ENCODE measurements around the gene NRP2. TPM values are rescaled to one million over a fixed set of nuclear protein-coding genes. Genes with fewer than 3 reads are reported as not detected.

NRP2 gene
- total and polyA plus RNA-seq, 2 of the 13 experiments (the other 11 are each of a cell fraction or from before 2014, with no cell fraction given) = 0.65 to 1.4 TPM

GRCh38 chr2:205834796-205835195 is 152.5 kb downstream of the NRP2 start (continued):
- TF ChIP-seq GABPA (IDR thresholded peaks at IDR 0.05; ENCODE audit: low read depth, low read length) = no peak
- TF ChIP-seq GABPA (CRISPR knock-in tag; IDR thresholded peaks at IDR 0.05; ENCODE audit: low read depth) = no peak
- TF ChIP-seq SP140L (CRISPR knock-in tag; IDR thresholded peaks at IDR 0.05; ENCODE audit: borderline replicate concordance) = no peak

- intact Hi-C loops (cut with micrococcal nuclease; ENCODE audit: unreplicated experiment) = no loop called here
- Histone ChIP-seq H3K9me3 (ENCODE audit: low read length) (no peaks in the 10 kb centered on the region), H3K79me2 (ENCODE audit: insufficient read depth, low read length) (no peaks in the 10 kb centered on the region), H3K27me3 (ENCODE audit: control insufficient read depth in 1 of 2, insufficient read depth in 2 of 2, low read length in 2 of 2) (peaks cover 0 to 6% of the 10 kb centered on the region in 2 experiments; a peak in 2 of 5 replicates), H3K4me2 (ENCODE audit: low read depth, low read length) (no peak overlapping the region), H2AFZ (ENCODE audit: low read length) (no peak overlapping the region), H3K4me3 (replicated peaks in 1 of 3; ENCODE audit: insufficient read depth in 1 of 3, low read depth in 2 of 3, low read length in 3 of 3) (no peak overlapping the region), H3K27ac (ENCODE audit: extremely low read length, insufficient read depth, low read length) (no peak overlapping the region), H3K9ac (ENCODE audit: insufficient read depth, low read depth, low read length) (no peak overlapping the region), H4K20me1 (ENCODE audit: insufficient read depth, low read length) (no peaks in the 10 kb centered on the region), H3K4me1 (ENCODE audit: insufficient read depth, low read length) (no peaks in the 10 kb centered on the region), H3K36me3 (replicated peaks in 1 of 2; ENCODE audit: control insufficient read depth in 1 of 2, insufficient read depth in 2 of 2, low read length in 2 of 2) (no peaks in the 10 kb centered on the region)
- TF ChIP-seq EZH2 (conservative IDR thresholded peaks at IDR 0.05; ENCODE audit: low read depth, low read length) (no peak), ZNF329 (CRISPR knock-in tag; IDR thresholded peaks at IDR 0.05; ENCODE audit: low read depth) (no peak), THYN1 (CRISPR knock-in tag; IDR thresholded peaks at IDR 0.05; ENCODE audit: borderline replicate concordance, low read depth) (no peak), SP5 (CRISPR knock-in tag; IDR thresholded peaks at IDR 0.05; ENCODE audit: borderline replicate concordance, low read depth) (no peak), MTA3 (CRISPR knock-in tag; IDR thresholded peaks at IDR 0.05) (no peak), DMTF1 (CRISPR knock-in tag; IDR thresholded peaks at IDR 0.05) (no peak)
- TF ChIP-seq, protein P1, sequence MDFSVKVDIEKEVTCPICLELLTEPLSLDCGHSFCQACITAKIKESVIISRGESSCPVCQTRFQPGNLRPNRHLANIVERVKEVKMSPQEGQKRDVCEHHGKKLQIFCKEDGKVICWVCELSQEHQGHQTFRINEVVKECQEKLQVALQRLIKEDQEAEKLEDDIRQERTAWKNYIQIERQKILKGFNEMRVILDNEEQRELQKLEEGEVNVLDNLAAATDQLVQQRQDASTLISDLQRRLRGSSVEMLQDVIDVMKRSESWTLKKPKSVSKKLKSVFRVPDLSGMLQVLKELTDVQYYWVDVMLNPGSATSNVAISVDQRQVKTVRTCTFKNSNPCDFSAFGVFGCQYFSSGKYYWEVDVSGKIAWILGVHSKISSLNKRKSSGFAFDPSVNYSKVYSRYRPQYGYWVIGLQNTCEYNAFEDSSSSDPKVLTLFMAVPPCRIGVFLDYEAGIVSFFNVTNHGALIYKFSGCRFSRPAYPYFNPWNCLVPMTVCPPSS (IDR thresholded peaks at IDR 0.05) = no peak
- ATAC-seq (no peak), DNase-seq (ENCODE audit: low spot score) (no peak), FAIRE-seq (no peak)
- WGBS (ENCODE audit: low lambda C conversion rate) = 24% methylated on average over 4 of the region's 4 CpGs
- CTCF ChIA-PET (ENCODE audit: low intra/inter-chr PET ratio, low total read pairs) = no interaction called here
- POLR2A ChIA-PET = no interaction called here
- no TSS peak for BruUV-seq (replicated peaks)
- in situ Hi-C loops (cut with HindIII; ENCODE audit: extremely low pct_ligation_motif_present, low pct_unique_long_range_greater_than_20kb) = no loop called here
Observed at GRCh38 chr2:205835251-205835791, 153.0 kb downstream of the NRP2 start.
